Measurements from ENCODE around the gene PPM1G. TPM values are rescaled to one million over a fixed set of nuclear protein-coding genes. Genes with fewer than 3 reads are reported as not detected.
A peak's percentile ranks its signal among the peaks of the same experiment; 100 is the strongest.

Gene PPM1G, protein sequence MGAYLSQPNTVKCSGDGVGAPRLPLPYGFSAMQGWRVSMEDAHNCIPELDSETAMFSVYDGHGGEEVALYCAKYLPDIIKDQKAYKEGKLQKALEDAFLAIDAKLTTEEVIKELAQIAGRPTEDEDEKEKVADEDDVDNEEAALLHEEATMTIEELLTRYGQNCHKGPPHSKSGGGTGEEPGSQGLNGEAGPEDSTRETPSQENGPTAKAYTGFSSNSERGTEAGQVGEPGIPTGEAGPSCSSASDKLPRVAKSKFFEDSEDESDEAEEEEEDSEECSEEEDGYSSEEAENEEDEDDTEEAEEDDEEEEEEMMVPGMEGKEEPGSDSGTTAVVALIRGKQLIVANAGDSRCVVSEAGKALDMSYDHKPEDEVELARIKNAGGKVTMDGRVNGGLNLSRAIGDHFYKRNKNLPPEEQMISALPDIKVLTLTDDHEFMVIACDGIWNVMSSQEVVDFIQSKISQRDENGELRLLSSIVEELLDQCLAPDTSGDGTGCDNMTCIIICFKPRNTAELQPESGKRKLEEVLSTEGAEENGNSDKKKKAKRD
- 10 to 100 TPM; 45.9 to 66.0 TPM for total RNA-seq
- polyA plus RNA-seq = 10 to 100 TPM; 57.5 to 76.2 TPM
- long read RNA-seq, donor 1, transcript PPM1G-201 (10 exons, 2,311 nt) = major isoform, 15 of 38 reads
- long read RNA-seq, donor 1, partial matches to known transcripts = 23 of 38 reads
- long read RNA-seq, donor 1, other reads (novel, unspliced or antisense) = 0 of 38 reads
- long read RNA-seq, donor 2, partial matches to known transcripts = 0 of 4 reads
- long read RNA-seq, donor 2, other reads (novel, unspliced or antisense) = 0 of 4 reads
- long read RNA-seq, donor 3, transcript PPM1G-201 (10 exons, 2,311 nt) = major isoform, 5 of 5 reads
- long read RNA-seq, donor 3, partial matches to known transcripts = 0 of 5 reads
- long read RNA-seq, donor 3, other reads (novel, unspliced or antisense) = 0 of 5 reads
- long read RNA-seq, donor 4, partial matches to known transcripts = 29 of 33 reads
- long read RNA-seq, donor 4, other reads (novel, unspliced or antisense) = 0 of 33 reads
- long read RNA-seq, donor 5, transcript PPM1G-201 (10 exons, 2,311 nt) = major isoform, 26 of 64 reads
- long read RNA-seq, donor 5, partial matches to known transcripts = 37 of 64 reads
- long read RNA-seq, donor 5, other reads (novel, unspliced or antisense) = 0 of 64 reads

DNA sequence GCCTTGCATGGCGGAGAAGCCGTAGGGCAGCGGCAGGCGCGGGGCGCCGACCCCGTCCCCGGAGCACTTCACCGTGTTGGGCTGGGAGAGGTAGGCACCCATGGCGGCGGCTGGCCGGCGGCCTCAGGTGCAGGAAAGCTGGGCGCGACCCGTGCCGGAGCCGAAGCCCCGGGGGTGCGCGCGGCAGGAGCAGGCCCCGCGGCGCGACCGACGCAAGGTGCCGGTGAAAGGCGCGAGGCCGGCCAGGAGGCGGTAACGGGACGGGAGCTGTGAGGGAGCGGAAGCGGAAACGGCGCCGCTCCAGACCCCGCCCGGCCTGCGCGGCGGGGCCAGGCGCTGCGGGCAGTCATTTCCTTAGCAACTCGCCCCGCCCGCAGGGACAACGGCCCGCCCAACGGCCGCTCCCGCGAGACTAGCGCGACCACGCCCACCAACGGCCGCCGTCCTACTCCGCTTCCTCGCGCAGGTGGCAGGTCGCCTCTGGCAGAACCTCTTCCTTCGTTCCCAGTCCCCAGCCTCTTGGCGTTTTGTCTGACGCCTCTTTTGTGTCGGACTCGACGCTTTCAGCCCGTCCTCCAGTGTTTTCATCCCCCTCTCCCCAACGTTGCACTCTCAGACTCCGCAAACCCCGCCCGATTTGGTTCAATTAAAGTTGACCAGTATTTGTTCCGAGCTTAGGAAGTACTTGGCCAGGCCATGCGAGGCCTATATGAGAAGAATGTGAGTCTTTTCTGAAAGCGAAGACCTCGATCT is at the start of gene PPM1G:
Gene PPM1G, minus strand, starts transcription at position 271 of the 753 bp plus-strand sequence. Its CDS starts 169 bp downstream, at position 102.
- H3K4me1 ChIP-seq (ENCODE audit: control insufficient read depth in 5 of 5, insufficient read depth in 5 of 5, low read length in 5 of 5) = peaks cover 0 to 18% (median 4%) of the 10 kb centered on the region in 5 donors
- peak within 1 kb of the TSS; percentile 91 to 94 for H3K27ac ChIP-seq (ENCODE audit: low read depth in 1 of 2, low read length in 1 of 2)
- TF ChIP-seq, protein P1, sequence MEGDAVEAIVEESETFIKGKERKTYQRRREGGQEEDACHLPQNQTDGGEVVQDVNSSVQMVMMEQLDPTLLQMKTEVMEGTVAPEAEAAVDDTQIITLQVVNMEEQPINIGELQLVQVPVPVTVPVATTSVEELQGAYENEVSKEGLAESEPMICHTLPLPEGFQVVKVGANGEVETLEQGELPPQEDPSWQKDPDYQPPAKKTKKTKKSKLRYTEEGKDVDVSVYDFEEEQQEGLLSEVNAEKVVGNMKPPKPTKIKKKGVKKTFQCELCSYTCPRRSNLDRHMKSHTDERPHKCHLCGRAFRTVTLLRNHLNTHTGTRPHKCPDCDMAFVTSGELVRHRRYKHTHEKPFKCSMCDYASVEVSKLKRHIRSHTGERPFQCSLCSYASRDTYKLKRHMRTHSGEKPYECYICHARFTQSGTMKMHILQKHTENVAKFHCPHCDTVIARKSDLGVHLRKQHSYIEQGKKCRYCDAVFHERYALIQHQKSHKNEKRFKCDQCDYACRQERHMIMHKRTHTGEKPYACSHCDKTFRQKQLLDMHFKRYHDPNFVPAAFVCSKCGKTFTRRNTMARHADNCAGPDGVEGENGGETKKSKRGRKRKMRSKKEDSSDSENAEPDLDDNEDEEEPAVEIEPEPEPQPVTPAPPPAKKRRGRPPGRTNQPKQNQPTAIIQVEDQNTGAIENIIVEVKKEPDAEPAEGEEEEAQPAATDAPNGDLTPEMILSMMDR (IDR thresholded peaks at IDR 0.05; ENCODE audit: control extremely low read depth, extremely low read depth) = no peak
- peaks cover 0 to 4% (median 3%) of the 10 kb centered on the region in 4 donors for H3K36me3 ChIP-seq (ENCODE audit: control insufficient read depth in 4 of 4, insufficient read depth in 4 of 4, low read length in 4 of 4)
- H3K27me3 ChIP-seq (ENCODE audit: control insufficient read depth in 3 of 3, insufficient read depth in 3 of 3, low read length in 2 of 3) = no peaks in the 10 kb centered on the region
- no peaks in the 10 kb centered on the region for H3K9me3 ChIP-seq (ENCODE audit: control insufficient read depth in 4 of 4, insufficient read depth in 3 of 4, low read length in 3 of 4)
- H3K4me3 ChIP-seq = peak within 1 kb of the TSS; percentile 88
- ATAC-seq (ENCODE audit: insufficient read depth, low FRiP score) = peak; percentile 99
- 1% methylated on average over 50 to 82 of the region's 82 CpGs for WGBS, 2 donors
- peak within 1 kb of the TSS; percentile 47 to 76 for H3K9ac ChIP-seq (ENCODE audit: insufficient read depth in 1 of 2, low read length in 2 of 2)
- peak; percentile 93 to 96 (median 95) for DNase-seq

DNA sequence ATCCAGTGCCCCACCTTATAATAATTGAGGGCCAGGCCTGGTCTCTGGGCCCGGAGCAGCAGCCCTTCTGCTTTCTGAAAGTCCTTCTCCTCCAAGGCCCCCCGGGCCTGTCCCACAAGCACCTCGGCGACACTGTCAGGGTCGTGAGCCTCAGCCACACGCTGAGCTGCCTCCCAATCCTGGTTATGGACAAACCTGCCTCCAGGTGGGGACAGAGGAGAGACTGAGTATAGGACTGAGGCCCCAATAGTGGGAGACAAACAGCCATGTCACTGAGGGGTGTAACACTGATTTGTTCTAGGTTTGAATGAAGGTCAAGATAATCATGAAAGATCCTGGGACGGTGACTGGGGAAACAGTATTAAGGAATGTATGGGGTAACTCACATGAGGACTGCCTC is 44.6 kb upstream of the PPM1G start:
- no peaks in the 10 kb centered on the region for H3K4me1 ChIP-seq (ENCODE audit: control insufficient read depth in 5 of 5, insufficient read depth in 5 of 5, low read length in 5 of 5)
- no peak for DNase-seq
- no peak overlapping the region for H3K27ac ChIP-seq (ENCODE audit: low read depth in 1 of 2, low read length in 1 of 2)
- no peak for ATAC-seq (ENCODE audit: insufficient read depth, low FRiP score)
- no peak overlapping the region for H3K9ac ChIP-seq (ENCODE audit: insufficient read depth in 1 of 2, low read length in 2 of 2)
- no peaks in the 10 kb centered on the region for H3K9me3 ChIP-seq (ENCODE audit: control insufficient read depth in 4 of 4, insufficient read depth in 3 of 4, low read length in 3 of 4)
- peaks cover 22 to 56% (median 38%) of the 10 kb centered on the region in 4 donors for H3K36me3 ChIP-seq (ENCODE audit: control insufficient read depth in 4 of 4, insufficient read depth in 4 of 4, low read length in 4 of 4)
- WGBS, 2 donors = 93 to 94% methylated on average over 7 of the region's 7 CpGs
- no peaks in the 10 kb centered on the region for H3K27me3 ChIP-seq (ENCODE audit: control insufficient read depth in 3 of 3, insufficient read depth in 3 of 3, low read length in 2 of 3)
- H3K4me3 ChIP-seq = no peak overlapping the region
- TF ChIP-seq, protein P1 (IDR thresholded peaks at IDR 0.05; ENCODE audit: control extremely low read depth, extremely low read depth) = no peak

DNA sequence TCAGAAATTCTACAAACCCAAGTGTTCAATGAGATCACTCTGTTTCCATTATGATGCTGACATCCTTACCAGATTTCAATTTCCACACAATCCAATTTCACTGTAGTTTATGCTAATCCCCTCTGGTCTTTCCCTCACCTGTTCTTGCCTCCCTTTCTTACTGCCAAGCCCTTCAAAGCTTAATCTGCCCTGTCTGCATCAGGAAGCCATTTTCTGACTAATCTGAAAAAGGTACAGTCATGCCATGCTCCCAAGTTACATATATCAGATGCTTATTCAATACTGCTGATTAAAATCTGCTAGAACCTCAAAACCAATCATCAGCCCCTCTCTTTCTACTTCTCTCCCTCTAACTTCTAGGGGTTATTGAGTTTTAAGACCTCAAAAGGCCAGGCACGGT is 41.7 kb upstream of the PPM1G start:
- TF ChIP-seq, protein P1 (IDR thresholded peaks at IDR 0.05; ENCODE audit: control extremely low read depth, extremely low read depth) = no peak
- Histone ChIP-seq H3K27me3 (ENCODE audit: control insufficient read depth in 3 of 3, insufficient read depth in 3 of 3, low read length in 2 of 3) (no peaks in the 10 kb centered on the region), H3K36me3 (ENCODE audit: control insufficient read depth in 4 of 4, insufficient read depth in 4 of 4, low read length in 4 of 4) (peaks cover 9 to 50% (median 37%) of the 10 kb centered on the region in 4 donors), H3K9me3 (ENCODE audit: control insufficient read depth in 4 of 4, insufficient read depth in 3 of 4, low read length in 3 of 4) (no peaks in the 10 kb centered on the region), H3K9ac (ENCODE audit: insufficient read depth in 1 of 2, low read length in 2 of 2) (no peak overlapping the region), H3K4me3 (no peak overlapping the region), H3K4me1 (ENCODE audit: control insufficient read depth in 5 of 5, insufficient read depth in 5 of 5, low read length in 5 of 5) (no peaks in the 10 kb centered on the region), H3K27ac (ENCODE audit: low read depth in 1 of 2, low read length in 1 of 2) (no peak overlapping the region)
- no peak for DNase-seq
- no peak for ATAC-seq (ENCODE audit: insufficient read depth, low FRiP score)
- 42 to 95% methylated on average over 1 of the region's 1 CpG for WGBS, 2 donors
